ENCODE data around the gene CHST11. TPM values are rescaled to one million over a fixed set of nuclear protein-coding genes. Genes with fewer than 3 reads are reported as not detected.

Gene CHST11
- total and polyA plus RNA-seq, 3 donors from 2014 or later: 5.1 to 36.9 (median 23.9) TPM

DNA sequence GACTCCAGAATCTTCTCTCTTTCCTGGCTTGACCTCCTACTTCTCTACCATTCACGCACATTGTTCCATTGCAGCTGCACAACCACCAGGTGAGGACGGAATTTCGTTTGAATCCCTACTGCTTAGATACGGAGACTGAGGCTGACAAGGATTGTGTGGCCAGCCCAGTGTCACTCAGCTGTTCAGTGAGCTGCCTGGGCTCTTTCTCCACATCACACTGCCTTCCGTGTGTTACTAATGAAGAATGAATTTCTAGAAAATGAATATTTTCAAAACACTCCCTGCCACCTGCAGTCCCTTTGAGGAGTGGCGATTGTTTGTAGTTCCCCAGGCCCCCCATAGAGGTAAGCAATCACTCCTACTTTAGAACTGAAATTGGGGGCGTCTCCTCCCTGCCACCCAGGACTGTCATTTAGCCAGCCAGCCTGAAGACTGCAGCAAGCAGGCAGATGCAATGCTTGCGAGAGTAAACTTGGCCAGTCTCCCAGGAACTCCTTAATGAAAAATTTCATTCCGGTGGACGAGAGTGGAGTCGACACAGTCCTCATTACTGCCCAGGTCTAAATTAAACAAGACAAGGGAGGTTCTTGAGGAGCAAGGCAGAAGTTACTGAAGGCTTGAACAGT lies 261.7 kb downstream of the CHST11 start:
- no peak overlapping the region for H3K27ac ChIP-seq
- peaks cover 7% of the 10 kb centered on the region for H3K4me1 ChIP-seq
- no peaks in the 10 kb centered on the region for H3K27me3 ChIP-seq
- DNase-seq: peak; percentile 34
- WGBS, 2 donors: 62 to 66% methylated on average over 11 of the region's 11 CpGs
- no peaks in the 10 kb centered on the region for H3K36me3 ChIP-seq (ENCODE audit: low read depth, missing control alignments)
- no peak for TF ChIP-seq POLR2A (IDR thresholded peaks at IDR 0.05)
- TF ChIP-seq, protein P1, sequence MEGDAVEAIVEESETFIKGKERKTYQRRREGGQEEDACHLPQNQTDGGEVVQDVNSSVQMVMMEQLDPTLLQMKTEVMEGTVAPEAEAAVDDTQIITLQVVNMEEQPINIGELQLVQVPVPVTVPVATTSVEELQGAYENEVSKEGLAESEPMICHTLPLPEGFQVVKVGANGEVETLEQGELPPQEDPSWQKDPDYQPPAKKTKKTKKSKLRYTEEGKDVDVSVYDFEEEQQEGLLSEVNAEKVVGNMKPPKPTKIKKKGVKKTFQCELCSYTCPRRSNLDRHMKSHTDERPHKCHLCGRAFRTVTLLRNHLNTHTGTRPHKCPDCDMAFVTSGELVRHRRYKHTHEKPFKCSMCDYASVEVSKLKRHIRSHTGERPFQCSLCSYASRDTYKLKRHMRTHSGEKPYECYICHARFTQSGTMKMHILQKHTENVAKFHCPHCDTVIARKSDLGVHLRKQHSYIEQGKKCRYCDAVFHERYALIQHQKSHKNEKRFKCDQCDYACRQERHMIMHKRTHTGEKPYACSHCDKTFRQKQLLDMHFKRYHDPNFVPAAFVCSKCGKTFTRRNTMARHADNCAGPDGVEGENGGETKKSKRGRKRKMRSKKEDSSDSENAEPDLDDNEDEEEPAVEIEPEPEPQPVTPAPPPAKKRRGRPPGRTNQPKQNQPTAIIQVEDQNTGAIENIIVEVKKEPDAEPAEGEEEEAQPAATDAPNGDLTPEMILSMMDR (IDR thresholded peaks at IDR 0.05): no peak
- no peaks in the 10 kb centered on the region for H3K9me3 ChIP-seq
- intact Hi-C loops (cut with DNase I; ENCODE audit: low total_unique reads): no loop called here
- H3K4me3 ChIP-seq: no peak overlapping the region

DNA sequence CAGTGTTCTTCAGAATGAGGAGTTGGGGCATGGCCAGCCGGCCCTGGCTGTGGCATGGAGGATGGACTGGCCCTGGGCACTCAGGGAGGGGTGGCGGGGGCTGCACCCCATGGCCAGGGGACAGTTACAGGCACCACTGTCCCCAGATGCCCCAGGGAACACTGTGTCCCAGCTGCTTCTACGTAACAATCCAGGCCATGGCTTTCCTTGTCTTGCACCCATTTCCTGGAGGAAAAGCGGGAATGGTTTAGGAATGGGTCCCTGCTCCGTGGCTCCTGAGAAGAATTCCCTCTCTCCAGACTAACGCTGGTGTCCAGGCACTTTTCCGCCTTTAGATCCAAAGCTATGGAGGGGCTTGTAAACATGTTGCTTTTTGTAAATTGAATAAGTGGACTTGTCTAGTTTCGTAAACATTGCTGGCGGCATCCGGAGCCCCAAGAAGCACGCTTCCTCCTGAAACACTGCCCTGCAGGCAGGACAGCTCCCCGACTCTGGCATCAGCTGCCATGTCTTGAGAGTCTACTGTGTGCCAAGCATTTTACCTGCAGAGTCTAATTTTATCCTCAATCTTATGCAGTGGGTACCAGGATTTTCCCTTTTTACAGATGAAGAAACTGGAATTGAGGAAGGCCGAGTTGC lies 263.1 kb downstream of the CHST11 start:
- Histone ChIP-seq H3K4me1 (peaks cover 7% of the 10 kb centered on the region), H3K36me3 (ENCODE audit: low read depth, missing control alignments) (no peaks in the 10 kb centered on the region), H3K27me3 (no peaks in the 10 kb centered on the region), H3K27ac (peak overlapping the region; percentile 40 to 81), H3K4me3 (no peak overlapping the region), H3K9me3 (no peaks in the 10 kb centered on the region)
- no peak for DNase-seq
- WGBS, 2 donors: 82 to 84% methylated on average over 13 of the region's 13 CpGs
- intact Hi-C loops (cut with DNase I; ENCODE audit: low total_unique reads): no loop called here
- TF ChIP-seq, protein P1 (IDR thresholded peaks at IDR 0.05): no peak
- TF ChIP-seq POLR2A (IDR thresholded peaks at IDR 0.05): no peak

- Histone ChIP-seq H3K4me1 (peaks cover 7% of the 10 kb centered on the region), H3K36me3 (ENCODE audit: low read depth, missing control alignments) (no peaks in the 10 kb centered on the region), H3K4me3 (no peak overlapping the region), H3K9me3 (no peaks in the 10 kb centered on the region), H3K27ac (peak overlapping the region; percentile 40 to 81), H3K27me3 (no peaks in the 10 kb centered on the region)
- 52 to 64% methylated on average over 25 to 29 of the region's 29 CpGs for WGBS, 2 donors
- intact Hi-C loops (cut with DNase I; ENCODE audit: low total_unique reads): no loop called here
- peak; percentile 37 for DNase-seq
- no peak for TF ChIP-seq POLR2A (IDR thresholded peaks at IDR 0.05)
- TF ChIP-seq, protein P1 (IDR thresholded peaks at IDR 0.05): no peak
Measured at GRCh38 chr12:104720339-104721038, 263.7 kb downstream of the CHST11 start.

DNA sequence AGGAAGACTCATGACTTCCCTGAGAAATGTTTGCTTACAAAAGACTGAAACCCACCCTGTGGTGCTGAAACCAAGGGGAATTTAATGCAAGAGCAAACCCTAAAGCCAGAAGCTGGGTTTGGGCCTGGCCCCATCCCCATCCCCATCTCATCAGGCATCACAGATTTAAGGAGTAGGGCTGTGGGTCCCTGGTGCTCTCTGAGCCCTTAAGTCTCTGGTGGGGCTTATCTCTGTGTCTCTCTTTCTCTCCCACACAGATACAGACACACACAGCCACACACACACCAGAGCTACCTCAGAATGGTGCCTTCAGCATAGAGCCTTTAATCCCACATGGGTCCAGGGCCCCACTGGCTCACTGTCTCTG lies 264.3 kb downstream of the CHST11 start:
- TF ChIP-seq, protein P1 (IDR thresholded peaks at IDR 0.05): no peak
- no peak for TF ChIP-seq POLR2A (IDR thresholded peaks at IDR 0.05)
- Histone ChIP-seq H3K36me3 (ENCODE audit: low read depth, missing control alignments) (no peaks in the 10 kb centered on the region), H3K9me3 (no peaks in the 10 kb centered on the region), H3K27me3 (no peaks in the 10 kb centered on the region), H3K4me3 (no peak overlapping the region), H3K4me1 (peaks cover 7% of the 10 kb centered on the region), H3K27ac (peak overlapping the region; percentile 40 to 81)
- no peak for DNase-seq
- intact Hi-C loops (cut with DNase I; ENCODE audit: low total_unique reads): no loop called here
